ENCODE measurements around the gene FUT3.

The FUT3 gene

GRCh38 chr19:5803441-5803751, 47.9 kb downstream of the FUT3 start:
- no peak for DNase-seq (ENCODE audit: low read depth in 2 of 2)

DNA sequence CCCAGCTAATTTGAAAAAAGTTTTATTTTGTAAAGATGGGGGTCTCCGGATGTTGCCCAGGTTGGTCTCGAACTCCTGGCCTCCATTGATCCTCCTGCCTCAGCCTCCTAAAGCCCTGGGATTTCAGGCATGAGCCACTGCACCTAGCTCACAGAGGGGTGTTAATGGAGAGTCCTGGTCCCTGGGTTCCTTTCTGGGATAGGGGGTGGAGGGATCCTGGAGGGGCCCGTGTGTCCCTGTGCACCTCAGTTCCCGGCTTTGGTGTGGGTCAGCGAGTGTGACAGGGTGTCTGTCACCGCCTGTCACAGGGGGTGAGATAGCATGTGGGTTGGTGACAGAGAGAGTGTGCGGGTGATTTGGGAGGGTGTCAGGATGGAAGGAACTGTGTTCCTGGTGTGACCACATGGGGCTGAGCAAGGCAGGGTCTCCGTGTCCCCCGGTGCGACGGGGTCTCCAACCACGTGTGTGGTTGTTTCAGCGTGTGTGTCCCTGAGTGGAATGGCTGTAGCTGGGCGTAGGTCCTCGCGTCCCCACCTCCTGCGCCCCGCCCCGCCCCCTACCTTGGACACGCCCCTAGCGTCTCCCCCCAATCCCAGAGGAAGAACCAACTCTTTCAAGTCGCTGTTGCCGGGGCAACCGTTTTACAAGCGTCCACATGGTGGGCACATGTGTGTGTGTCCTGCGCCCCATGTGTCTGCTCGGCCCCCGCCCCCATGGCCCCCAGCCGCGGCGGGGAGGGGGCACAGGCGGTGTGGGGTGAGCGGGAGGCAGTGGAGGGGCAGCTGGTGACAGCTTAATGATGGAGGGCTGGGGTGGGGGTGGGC, 49.2 kb downstream of the FUT3 start:
- no peak for DNase-seq (ENCODE audit: low read depth in 2 of 2)

DNA sequence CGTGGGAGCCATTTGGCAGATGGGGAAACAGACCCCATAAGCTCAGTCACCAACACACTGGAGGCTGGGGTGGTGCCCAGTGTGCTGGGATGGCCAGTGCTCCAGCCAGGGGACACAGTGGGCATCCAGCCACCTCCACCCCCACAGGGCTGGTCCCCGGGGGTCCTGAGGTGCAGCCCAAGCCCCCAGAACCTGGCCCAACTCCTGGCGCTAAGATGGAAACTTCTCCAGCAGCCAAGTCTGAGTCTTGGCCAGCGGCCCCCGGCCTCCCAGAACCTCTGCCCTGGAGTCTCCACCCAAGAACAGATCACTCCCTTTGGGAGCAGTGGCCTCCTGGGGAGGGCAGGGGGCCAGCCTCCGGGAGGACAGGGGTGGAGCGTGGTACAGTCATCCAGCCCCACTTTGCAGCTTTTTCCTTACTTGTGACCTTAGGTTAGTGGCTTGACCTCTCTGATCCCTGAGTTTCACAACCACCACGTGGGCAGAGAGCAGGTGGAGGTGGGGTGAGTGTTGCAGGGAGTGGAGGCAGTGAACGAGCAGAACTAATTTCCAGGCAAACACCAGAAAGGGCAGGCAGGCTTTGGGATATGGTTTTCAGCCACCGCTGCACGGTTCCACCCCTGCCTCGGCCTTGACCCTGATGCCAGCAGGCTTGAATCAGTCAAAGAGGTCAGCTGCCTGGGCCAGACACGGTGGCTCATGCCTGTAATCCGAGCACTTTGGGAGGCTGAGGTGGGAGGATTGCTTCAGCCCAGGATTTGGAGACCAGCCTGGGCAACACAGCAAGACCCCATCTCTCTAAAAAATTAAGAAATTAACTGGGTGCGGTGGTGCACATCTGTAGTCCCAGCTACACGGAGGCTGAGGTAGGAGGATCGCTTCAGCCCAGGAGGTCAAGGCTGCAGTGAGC, 50.6 kb downstream of the FUT3 start:
- DNase-seq (ENCODE audit: low read depth in 2 of 2), result no peak

DNA sequence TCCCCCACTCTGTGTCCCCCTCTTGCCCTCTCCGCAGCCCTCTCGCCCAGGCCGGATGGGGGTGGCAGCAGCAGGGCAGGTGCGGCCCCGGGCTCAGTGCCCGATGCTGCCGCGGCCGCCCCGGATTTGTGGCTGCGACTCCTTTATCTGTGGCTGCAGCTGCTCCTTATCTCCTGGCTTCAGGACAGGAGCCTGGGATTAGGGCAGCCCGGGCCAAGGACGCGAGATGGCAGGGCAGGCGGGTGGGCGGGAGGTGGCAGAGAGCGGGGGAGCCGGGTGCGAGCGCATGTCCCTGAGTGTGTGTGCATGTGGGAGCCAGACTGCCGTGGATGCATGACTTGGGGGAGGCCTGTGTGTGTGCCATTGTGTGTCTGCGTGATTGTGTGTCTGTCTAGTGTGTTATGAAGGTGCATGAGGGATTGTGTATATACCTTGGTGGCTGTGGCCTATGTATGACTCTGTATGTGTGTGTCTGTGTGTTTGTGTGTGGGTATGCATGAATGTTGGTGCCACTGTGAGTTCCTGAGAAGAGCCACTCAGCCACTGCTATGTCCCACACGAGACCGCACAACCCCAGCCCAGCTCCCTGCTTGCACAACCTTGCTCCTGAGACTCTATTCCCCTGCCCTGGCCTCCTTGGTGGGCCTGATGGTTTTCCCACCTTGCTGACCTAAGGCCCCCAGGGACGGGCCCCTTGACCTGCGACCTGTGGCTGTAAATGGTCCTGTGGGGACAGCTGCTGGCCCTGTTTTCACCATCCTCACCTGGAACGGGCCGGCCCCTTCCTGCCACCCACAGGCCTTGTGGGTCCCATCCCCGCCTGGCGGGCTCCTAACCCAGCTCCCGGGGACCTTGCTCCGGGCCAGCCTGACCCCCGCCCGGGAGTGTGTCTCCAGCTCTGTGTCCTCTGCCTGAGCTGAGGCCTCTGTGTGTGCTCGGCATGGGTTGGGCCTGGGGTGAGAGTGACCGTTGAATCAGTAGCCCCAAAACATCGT, 51.7 kb downstream of the FUT3 start:
- no peak for DNase-seq (ENCODE audit: low read depth in 2 of 2)

DNA sequence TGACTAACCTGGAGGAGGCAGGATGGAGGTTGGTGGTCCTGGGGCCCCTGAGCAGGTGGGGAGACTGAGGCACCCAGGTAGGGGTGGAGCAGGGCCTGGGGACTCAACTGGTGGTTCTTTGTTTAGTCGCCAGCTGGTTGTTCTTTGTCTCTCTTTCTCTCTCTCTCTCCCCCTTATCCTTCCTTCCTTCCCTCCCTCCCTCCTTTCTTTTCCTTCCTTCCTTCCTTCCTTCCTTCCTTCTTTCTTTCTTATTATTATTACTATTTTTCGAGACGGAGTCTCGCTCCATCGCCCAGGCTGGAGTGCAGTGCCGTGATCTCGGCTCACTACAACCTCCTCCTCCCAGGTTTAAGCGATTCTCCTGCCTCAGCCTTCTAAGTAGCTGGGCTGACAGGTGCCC, 53.0 kb downstream of the FUT3 start:
- DNase-seq (ENCODE audit: low read depth in 2 of 2), result no peak

DNA sequence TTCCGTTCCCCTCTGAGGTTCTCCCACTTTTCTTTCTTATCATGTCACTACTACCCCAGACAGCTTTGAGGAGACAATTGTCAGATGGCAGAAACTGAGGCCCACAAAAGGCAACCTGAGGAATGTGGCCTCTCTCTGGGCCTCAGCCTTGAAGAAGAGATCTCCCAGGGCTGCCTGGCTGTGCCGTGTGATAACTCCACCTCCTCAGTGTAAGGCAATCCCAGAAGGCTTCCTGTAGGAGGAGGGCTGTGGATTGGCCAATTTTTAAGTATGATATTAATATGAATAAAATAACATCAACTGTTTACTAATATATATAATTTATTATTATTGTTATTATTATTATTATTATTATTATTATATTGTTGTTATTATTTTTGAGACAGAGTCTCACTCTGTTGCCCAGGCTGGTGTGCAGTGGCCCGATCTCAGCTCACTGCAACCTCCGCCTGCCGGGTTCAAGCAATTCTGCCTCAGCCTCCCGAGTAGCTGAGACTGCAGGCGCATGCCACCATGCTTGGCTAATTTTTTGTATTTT, 55.8 kb downstream of the FUT3 start:
- DNase-seq (ENCODE audit: low read depth in 2 of 2), result no peak

DNA sequence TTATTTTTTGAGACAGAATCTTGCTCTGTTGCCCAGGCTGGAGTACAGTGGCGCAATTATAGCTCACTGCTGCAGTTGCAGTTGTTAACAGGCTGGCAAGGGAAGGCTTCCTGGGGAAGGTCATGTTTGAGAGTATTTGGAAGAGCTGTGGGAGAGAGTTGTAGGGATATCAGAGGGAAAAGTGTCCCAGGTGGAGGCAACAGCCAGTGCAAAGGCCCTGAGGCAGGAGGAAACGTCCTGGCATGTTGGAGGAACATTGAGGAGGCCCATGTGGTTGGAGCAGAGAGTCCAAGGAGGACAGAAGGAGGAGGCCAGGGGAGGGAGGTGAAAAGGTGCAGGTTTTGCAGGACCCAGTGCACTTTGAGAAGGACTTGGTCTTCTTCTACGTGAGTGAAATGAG, 58.1 kb downstream of the FUT3 start:
- DNase-seq (ENCODE audit: low read depth in 2 of 2), result no peak

Measured in stimulated activated CD8-positive, alpha-beta memory T cell treated with anti-CD3 and anti-CD28 coated beads, Interleukin-2, amount 100 ng/mL, for 1 hour (primary cell).